Neural crest cell (in vitro differentiated cells): Measurements from ENCODE around the gene MLANA. TPM values are rescaled to one million over a fixed set of nuclear protein-coding genes. Genes with fewer than 3 reads are reported as not detected.

Experiments used
- DNase-seq: peaks from one replicate; pipeline ENCODE4 v3.0.0; 2021; ENCODE audit warnings: low read depth, mixed read lengths, low spot score
- H3K27ac Mint-ChIP-seq: one replicate; pipeline ENCODE4 v1.8.0; 2021; ENCODE audit warnings: mild to moderate bottlenecking, mixed read lengths; ENCODE audit not compliant: unreplicated experiment
- H3K27me3 Mint-ChIP-seq: 2 replicates; pipeline ENCODE4 v1.8.0; 2021; ENCODE audit warnings: low read depth, mild to moderate bottlenecking, mixed read lengths
- H3K36me3 Mint-ChIP-seq: 2 replicates; pipeline ENCODE4 v1.8.0; 2021; ENCODE audit warnings: low read depth, mild to moderate bottlenecking, mixed read lengths
- H3K4me1 Mint-ChIP-seq: 2 replicates; pipeline ENCODE4 v1.8.0; 2021; ENCODE audit warnings: mixed read lengths
- H3K4me3 Mint-ChIP-seq: one replicate; pipeline ENCODE4 v1.8.0; 2021; ENCODE audit warnings: mild to moderate bottlenecking, mixed read lengths
- H3K9me3 Mint-ChIP-seq: 2 replicates; pipeline ENCODE4 v1.8.0; 2021; ENCODE audit warnings: mixed read lengths
- CTCF ChIP-seq: fragments of 200-600 bp; sonication (generic); conservative IDR thresholded peaks from 2 replicates; pipeline ENCODE4 v1.5.0; 2021; ENCODE audit warnings: antibody characterized with exemption, mild to moderate bottlenecking
- total RNA-seq: library from RNA; stranded (reverse); gene quantifications from 2 replicates; pipeline ENCODE4 v1.2.1, GENCODE V29; 2021

MLANA gene
- total RNA-seq, 1 donor from 2014 or later, result not detected

- no peak for DNase-seq
- Mint-ChIP-seq H3K27me3 (no peaks in the 10 kb centered on the region), H3K36me3 (peaks cover 2% of the 10 kb centered on the region), H3K4me3 (no peak overlapping the region), H3K27ac (no peak overlapping the region), H3K9me3 (no peaks in the 10 kb centered on the region), H3K4me1 (peaks cover 15% of the 10 kb centered on the region)
- TF ChIP-seq CTCF, result no peak
Measured at GRCh38 chr9:5846096-5846495, 44.6 kb upstream of the MLANA start.

- H3K36me3 Mint-ChIP-seq, result no peaks in the 10 kb centered on the region
- no peak for DNase-seq
- H3K27ac Mint-ChIP-seq, result no peak overlapping the region
- TF ChIP-seq CTCF, result no peak
- no peaks in the 10 kb centered on the region for H3K27me3 Mint-ChIP-seq
- no peak overlapping the region for H3K4me3 Mint-ChIP-seq
- H3K4me1 Mint-ChIP-seq, result peaks cover 15% of the 10 kb centered on the region
- no peaks in the 10 kb centered on the region for H3K9me3 Mint-ChIP-seq
Measured at GRCh38 chr9:5846501-5846921, 44.2 kb upstream of the MLANA start.

- H3K36me3 Mint-ChIP-seq, result no peaks in the 10 kb centered on the region
- peaks cover 8% of the 10 kb centered on the region for H3K4me1 Mint-ChIP-seq
- no peak overlapping the region for H3K27ac Mint-ChIP-seq
- H3K4me3 Mint-ChIP-seq, result no peak overlapping the region
- no peak for TF ChIP-seq CTCF
- DNase-seq, result no peak
- H3K27me3 Mint-ChIP-seq, result no peaks in the 10 kb centered on the region
- H3K9me3 Mint-ChIP-seq, result no peaks in the 10 kb centered on the region
Measured at GRCh38 chr9:5848372-5848882, 42.3 kb upstream of the MLANA start.

- no peak overlapping the region for H3K27ac Mint-ChIP-seq
- H3K4me3 Mint-ChIP-seq, result no peak overlapping the region
Measured at GRCh38 chr9:5850724-5851122, 40.0 kb upstream of the MLANA start.

GRCh38 chr9:5851445-5851844 is 39.2 kb upstream of the MLANA start:
- TF ChIP-seq CTCF, result no peak
- no peak overlapping the region for H3K4me3 Mint-ChIP-seq
- no peaks in the 10 kb centered on the region for H3K36me3 Mint-ChIP-seq
- no peaks in the 10 kb centered on the region for H3K27me3 Mint-ChIP-seq
- no peak for DNase-seq
- H3K27ac Mint-ChIP-seq, result no peak overlapping the region
- H3K9me3 Mint-ChIP-seq, result no peaks in the 10 kb centered on the region
- no peaks in the 10 kb centered on the region for H3K4me1 Mint-ChIP-seq

More at GRCh38 chr9:5850724-5851122, 40.0 kb upstream of the MLANA start:
- DNase-seq, result no peak
- no peaks in the 10 kb centered on the region for H3K9me3 Mint-ChIP-seq
- TF ChIP-seq CTCF, result no peak
- H3K27me3 Mint-ChIP-seq, result no peaks in the 10 kb centered on the region
- no peaks in the 10 kb centered on the region for H3K4me1 Mint-ChIP-seq
- no peaks in the 10 kb centered on the region for H3K36me3 Mint-ChIP-seq
